Left ventricle myocardium inferior (tissue), 1 donor: Measurements from ENCODE around the gene SAMD4A. TPM values are rescaled to one million over a fixed set of nuclear protein-coding genes. Genes with fewer than 3 reads are reported as not detected.

Experiments used
- DNase-seq: peaks from one replicate; pipeline ENCODE4 v3.0.0-alpha.2; 2020
- H3K27ac ChIP-seq: fragments of 200-600 bp; replicated peaks from 2 replicates; pipeline ENCODE4 v1.8.0; 2021
- H3K27me3 ChIP-seq: fragments of 200-600 bp; 2 replicates; pipeline ENCODE4 v1.8.0; 2021; ENCODE audit warnings: low read depth
- H3K36me3 ChIP-seq: fragments of 200-600 bp; 2 replicates; pipeline ENCODE4 v1.8.0; 2021
- H3K4me1 ChIP-seq: fragments of 200-600 bp; 2 replicates; pipeline ENCODE4 v1.8.0; 2021
- H3K4me3 ChIP-seq: fragments of 200-600 bp; 2 replicates; pipeline ENCODE4 v1.8.0; 2021; ENCODE audit warnings: mild to moderate bottlenecking, moderate library complexity
- H3K9me3 ChIP-seq: fragments of 200-600 bp; replicated peaks from 2 replicates; pipeline ENCODE4 v1.8.0; 2021
- intact Hi-C: fragments of 100-400 bp; cut with micrococcal nuclease; formaldehyde crosslinking; loops from one replicate; pipeline ENCODE4 v1.11.0; 2022
- total RNA-seq: library from RNA; stranded (reverse); fragmentation: NEBNext Ultra II Directional; extraction: Animal tissue kit (Norgen Biotek cat#: 25700); gene quantifications from one replicate; pipeline ENCODE4 v1.2.1, GENCODE V29; 2021
- TF ChIP-seq, protein P1 (sequence below): fragments of 200-600 bp; IDR thresholded peaks from 2 replicates; pipeline ENCODE4 v1.8.0; 2021; ENCODE audit warnings: antibody characterized with exemption, mild to moderate bottlenecking, borderline replicate concordance
- donor health status: DM: no; HTN: yes; CAD: no; lungs with severe emphysema.

The SAMD4A gene
- total RNA-seq, 1 donor from 2014 or later, result 173 TPM

DNA sequence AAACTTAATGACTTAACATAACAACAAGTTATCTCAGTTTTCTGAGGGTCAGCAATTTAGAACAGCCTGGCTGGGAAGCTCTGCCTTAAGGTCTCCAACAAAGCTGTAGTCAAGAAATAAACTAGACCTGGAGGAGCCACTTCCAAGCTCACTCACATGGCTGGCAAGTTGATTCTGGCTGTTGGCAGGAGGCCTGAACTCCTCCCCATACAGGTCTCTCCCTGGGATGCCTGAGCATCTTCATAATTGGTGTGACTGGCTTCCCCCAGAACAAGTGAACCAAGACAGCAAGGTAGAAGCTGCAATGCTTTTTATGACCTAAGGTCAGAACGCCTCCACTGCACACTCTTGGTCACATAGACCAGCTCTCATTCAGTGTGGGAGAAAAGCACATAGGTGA, 128.3 kb downstream of the SAMD4A start:
- Histone ChIP-seq H3K36me3 (no peaks in the 10 kb centered on the region), H3K9me3 (no peaks in the 10 kb centered on the region), H3K4me3 (no peak overlapping the region), H3K27me3 (no peaks in the 10 kb centered on the region), H3K27ac (peak overlapping the region; percentile 94), H3K4me1 (peaks cover 95% of the 10 kb centered on the region)
- DNase-seq, result no peak
- TF ChIP-seq, protein P1, sequence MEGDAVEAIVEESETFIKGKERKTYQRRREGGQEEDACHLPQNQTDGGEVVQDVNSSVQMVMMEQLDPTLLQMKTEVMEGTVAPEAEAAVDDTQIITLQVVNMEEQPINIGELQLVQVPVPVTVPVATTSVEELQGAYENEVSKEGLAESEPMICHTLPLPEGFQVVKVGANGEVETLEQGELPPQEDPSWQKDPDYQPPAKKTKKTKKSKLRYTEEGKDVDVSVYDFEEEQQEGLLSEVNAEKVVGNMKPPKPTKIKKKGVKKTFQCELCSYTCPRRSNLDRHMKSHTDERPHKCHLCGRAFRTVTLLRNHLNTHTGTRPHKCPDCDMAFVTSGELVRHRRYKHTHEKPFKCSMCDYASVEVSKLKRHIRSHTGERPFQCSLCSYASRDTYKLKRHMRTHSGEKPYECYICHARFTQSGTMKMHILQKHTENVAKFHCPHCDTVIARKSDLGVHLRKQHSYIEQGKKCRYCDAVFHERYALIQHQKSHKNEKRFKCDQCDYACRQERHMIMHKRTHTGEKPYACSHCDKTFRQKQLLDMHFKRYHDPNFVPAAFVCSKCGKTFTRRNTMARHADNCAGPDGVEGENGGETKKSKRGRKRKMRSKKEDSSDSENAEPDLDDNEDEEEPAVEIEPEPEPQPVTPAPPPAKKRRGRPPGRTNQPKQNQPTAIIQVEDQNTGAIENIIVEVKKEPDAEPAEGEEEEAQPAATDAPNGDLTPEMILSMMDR, result no peak
- intact Hi-C loops, result no loop called here

DNA sequence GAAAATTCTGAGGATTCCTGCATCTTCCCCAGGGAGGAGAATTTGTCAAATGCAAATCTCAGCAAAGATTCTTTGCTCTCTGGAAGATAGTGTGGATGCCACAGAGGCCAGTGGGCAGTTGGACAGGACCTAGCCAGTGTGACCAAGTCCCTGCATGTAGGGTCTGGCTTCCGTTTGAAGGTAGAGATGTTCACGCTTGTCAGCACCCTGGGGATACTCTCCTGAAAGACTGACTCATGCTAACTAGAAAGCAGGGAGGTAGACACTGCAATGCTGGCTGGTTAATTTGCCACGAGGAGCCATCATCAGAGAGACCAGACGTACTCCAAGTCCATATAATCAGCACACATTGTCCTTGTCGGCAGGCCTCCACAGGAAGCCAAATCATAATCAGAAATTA, 130.1 kb downstream of the SAMD4A start:
- intact Hi-C loops, result no loop called here
- DNase-seq, result no peak
- no peaks in the 10 kb centered on the region for H3K36me3 ChIP-seq
- no peak overlapping the region for H3K4me3 ChIP-seq
- TF ChIP-seq, protein P1, result no peak
- no peaks in the 10 kb centered on the region for H3K27me3 ChIP-seq
- peak overlapping the region; percentile 94 for H3K27ac ChIP-seq
- no peaks in the 10 kb centered on the region for H3K9me3 ChIP-seq
- H3K4me1 ChIP-seq, result peaks cover 92% of the 10 kb centered on the region

DNA sequence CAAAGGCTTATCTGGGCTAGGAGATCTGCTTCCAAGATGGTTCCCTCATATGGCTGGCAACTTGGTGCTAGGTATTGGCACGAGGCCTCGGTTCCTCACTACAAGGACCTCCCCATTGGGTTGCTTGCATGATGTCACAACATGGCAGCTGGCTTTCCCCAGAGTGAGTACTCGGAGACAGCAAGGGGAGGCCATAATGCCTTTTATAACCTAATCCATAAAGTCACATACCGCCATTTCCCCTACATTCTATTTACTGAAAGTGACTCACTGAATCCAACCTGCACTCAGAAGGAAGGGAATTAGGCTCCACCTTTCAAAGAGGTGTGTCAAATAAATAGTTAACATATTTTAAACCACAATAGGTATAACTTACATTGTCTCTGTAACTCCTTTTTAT, 130.9 kb downstream of the SAMD4A start:
- no peak for DNase-seq
- Histone ChIP-seq H3K36me3 (peaks cover 4% of the 10 kb centered on the region), H3K9me3 (no peaks in the 10 kb centered on the region), H3K4me1 (peaks cover 92% of the 10 kb centered on the region), H3K27ac (peak overlapping the region; percentile 94), H3K27me3 (no peaks in the 10 kb centered on the region), H3K4me3 (no peak overlapping the region)
- TF ChIP-seq, protein P1, result no peak
- intact Hi-C loops, result no loop called here

DNA sequence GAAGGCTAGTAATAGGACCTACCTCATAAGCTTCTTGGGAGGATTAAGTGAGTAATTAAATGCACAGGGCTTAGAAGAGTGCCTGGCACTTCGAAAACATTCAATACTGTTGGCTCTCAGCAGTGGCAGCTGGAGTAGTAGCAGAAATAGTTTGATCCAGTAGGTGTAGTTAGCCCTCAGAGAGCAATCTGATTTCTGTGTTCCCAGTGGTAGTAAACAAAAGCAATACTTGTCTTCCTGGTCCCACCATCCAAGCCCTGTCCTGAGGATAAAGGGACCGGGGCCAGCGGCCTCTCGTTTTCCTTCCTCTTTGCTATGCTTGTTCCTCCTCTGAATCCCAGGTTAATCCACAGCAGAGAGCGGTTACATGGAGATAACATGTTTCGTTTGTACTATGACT, 131.6 kb downstream of the SAMD4A start:
- TF ChIP-seq, protein P1, result no peak
- intact Hi-C loops, result no loop called here
- no peak for DNase-seq

DNA sequence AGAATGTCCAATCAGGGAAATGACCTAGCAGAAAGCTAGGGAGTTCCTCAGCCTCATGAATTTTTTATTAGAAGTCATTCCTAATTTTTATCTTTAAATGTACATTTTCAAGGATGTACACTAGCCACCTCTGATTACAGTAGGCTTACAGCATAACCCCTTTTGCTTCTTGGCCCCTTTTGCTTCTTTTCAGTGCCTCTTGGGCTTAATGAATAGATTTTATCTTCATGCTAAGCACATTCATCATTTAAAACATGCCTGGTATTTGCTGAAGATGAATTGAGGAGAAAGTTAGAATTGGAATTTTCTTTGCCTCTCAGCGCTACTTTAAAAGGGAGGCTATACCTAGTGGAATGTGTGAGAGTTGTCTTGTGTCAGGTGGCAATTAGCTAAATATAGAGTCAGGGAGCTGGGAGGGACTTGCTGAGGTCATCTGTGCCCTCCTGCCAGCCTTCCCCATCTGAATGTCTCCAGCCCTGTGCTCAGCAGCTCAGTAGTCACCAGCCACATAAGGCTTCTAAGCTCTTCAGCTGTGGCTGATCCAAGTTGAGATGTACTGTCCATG, 132.1 kb downstream of the SAMD4A start:
- H3K27me3 ChIP-seq, result no peaks in the 10 kb centered on the region
- peak overlapping the region; percentile 94 for H3K27ac ChIP-seq
- H3K4me3 ChIP-seq, result peak overlapping the region; percentile 6
- intact Hi-C loops, result no loop called here
- TF ChIP-seq, protein P1, result no peak
- H3K36me3 ChIP-seq, result peaks cover 9% of the 10 kb centered on the region
- H3K4me1 ChIP-seq, result peaks cover 94% of the 10 kb centered on the region
- DNase-seq, result peak; percentile 56
- H3K9me3 ChIP-seq, result no peaks in the 10 kb centered on the region

More for the DNA sequence above, 131.6 kb downstream of the SAMD4A start:
- peak overlapping the region; percentile 94 for H3K27ac ChIP-seq
- H3K9me3 ChIP-seq, result no peaks in the 10 kb centered on the region
- H3K36me3 ChIP-seq, result peaks cover 9% of the 10 kb centered on the region
- H3K4me3 ChIP-seq, result peak overlapping the region; percentile 6
- H3K4me1 ChIP-seq, result peaks cover 94% of the 10 kb centered on the region
- H3K27me3 ChIP-seq, result no peaks in the 10 kb centered on the region

DNA sequence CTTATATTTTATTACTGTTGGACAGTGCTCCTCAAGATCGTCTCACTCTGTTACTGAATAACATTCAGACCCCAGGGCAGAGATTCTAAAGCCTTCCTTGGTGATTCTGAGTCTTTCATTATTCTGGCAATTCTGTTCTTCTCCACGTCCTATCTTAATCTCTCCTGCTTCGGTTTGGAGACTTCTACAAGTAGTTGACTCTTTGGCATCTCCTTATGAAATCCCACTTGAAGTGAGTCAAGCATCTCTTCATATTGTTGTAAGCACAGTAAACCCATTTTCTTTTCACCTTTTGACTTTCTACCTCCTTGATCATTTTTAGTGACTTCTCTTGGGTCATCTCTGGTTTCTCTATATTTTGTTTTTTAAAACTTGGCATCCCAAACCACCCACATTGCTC, 132.8 kb downstream of the SAMD4A start:
- H3K27me3 ChIP-seq, result no peaks in the 10 kb centered on the region
- TF ChIP-seq, protein P1, result no peak
- peaks cover 9% of the 10 kb centered on the region for H3K36me3 ChIP-seq
- peaks cover 94% of the 10 kb centered on the region for H3K4me1 ChIP-seq
- H3K9me3 ChIP-seq, result no peaks in the 10 kb centered on the region
- H3K4me3 ChIP-seq, result no peak overlapping the region
- DNase-seq, result no peak
- intact Hi-C loops, result no loop called here
- H3K27ac ChIP-seq, result peak overlapping the region; percentile 94
